Measurements from ENCODE around the gene PLCL2.

GRCh38 chr3:17006132-17006852 lies 121.5 kb downstream of the PLCL2 start:
- TF ChIP-seq, protein P1, sequence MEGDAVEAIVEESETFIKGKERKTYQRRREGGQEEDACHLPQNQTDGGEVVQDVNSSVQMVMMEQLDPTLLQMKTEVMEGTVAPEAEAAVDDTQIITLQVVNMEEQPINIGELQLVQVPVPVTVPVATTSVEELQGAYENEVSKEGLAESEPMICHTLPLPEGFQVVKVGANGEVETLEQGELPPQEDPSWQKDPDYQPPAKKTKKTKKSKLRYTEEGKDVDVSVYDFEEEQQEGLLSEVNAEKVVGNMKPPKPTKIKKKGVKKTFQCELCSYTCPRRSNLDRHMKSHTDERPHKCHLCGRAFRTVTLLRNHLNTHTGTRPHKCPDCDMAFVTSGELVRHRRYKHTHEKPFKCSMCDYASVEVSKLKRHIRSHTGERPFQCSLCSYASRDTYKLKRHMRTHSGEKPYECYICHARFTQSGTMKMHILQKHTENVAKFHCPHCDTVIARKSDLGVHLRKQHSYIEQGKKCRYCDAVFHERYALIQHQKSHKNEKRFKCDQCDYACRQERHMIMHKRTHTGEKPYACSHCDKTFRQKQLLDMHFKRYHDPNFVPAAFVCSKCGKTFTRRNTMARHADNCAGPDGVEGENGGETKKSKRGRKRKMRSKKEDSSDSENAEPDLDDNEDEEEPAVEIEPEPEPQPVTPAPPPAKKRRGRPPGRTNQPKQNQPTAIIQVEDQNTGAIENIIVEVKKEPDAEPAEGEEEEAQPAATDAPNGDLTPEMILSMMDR (IDR thresholded peaks at IDR 0.05): no peak
- TF ChIP-seq EZH2 (IDR thresholded peaks at IDR 0.05): no peak
